Putamen (tissue), 1 donor: ENCODE results near the gene EYA3.

Source experiments
- DNase-seq: peaks from one replicate; pipeline ENCODE4 v3.0.0-alpha.2; 2016; ENCODE audit warnings: low spot score

EYA3 gene, protein sequence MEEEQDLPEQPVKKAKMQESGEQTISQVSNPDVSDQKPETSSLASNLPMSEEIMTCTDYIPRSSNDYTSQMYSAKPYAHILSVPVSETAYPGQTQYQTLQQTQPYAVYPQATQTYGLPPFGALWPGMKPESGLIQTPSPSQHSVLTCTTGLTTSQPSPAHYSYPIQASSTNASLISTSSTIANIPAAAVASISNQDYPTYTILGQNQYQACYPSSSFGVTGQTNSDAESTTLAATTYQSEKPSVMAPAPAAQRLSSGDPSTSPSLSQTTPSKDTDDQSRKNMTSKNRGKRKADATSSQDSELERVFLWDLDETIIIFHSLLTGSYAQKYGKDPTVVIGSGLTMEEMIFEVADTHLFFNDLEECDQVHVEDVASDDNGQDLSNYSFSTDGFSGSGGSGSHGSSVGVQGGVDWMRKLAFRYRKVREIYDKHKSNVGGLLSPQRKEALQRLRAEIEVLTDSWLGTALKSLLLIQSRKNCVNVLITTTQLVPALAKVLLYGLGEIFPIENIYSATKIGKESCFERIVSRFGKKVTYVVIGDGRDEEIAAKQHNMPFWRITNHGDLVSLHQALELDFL

DNA sequence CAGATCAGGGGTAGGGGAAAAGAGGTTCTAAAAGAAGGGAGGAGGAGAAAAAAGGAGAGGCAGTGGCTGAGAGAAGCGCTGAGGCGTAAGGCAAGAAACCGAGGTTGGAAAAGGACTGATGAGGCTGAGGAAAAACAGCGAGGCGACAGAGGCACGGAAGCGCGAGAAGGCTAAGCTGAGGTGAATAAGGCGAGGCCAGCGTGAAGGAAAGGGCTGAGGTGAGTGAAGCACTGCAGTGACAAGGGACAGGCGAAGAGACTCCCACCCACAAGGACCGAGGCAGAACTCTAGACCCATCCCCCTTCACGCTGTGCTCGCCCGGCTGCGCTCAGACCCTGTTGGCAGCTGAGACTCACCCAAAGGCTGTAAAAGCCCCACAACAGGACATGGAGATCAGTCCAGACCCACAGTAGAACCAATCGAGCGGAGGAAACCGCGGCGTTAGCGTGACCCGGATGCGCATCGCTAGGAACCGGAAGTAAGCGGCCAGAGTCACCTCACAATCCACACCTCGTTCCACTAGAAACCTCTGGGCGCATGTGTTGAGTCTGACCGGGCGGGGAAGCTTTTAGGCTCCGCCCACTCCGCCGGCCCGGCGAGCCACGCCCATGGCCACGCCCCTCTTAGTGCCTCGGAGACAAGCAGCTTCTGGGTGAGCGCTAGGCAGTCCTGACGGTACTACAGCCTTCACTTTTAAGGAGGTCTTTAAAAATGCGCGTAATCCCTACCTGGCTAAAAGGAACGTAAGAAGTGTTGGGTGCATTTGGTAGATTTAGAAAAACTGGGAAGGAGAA, at the start of gene EYA3:
Gene EYA3, minus strand, starts transcription at position 443 of the 794 bp plus-strand sequence. CDS start 30,584 bp downstream, outside the sequence.
- DNase-seq, result peak; percentile 97

DNA sequence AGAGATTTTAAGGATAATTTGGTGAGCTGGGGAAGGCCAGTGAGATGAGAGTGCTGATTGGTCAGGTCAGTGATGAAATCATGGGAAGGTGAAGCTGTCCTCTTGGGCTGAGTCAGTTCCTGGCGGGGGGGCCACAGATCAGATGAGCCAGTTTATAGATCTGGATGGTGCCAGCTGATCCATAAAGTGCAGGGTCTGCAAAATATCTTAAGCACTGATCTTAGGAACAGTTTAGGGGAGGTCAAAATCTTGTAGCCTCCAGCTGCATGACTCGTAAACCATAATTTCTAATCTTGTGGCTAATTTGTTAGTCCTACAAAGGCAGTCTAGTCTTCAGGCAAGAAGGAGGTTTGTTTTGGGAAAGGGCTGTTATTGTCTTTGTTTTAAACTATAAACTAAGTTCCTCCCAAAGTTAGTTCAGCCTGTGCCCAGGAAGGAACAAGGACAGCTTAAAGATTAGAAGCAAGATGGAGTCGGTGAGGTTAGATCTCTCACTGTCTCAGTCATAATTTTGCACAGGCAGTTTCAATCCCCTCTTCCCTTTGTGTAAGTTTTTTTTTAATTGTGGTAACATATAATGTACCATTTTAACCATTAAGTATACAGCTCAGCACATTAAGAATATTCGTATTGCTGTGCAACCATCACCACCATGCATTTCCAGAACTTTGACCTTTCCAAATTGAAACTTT, 48.7 kb upstream of the EYA3 start:
- DNase-seq, result no peak

DNA sequence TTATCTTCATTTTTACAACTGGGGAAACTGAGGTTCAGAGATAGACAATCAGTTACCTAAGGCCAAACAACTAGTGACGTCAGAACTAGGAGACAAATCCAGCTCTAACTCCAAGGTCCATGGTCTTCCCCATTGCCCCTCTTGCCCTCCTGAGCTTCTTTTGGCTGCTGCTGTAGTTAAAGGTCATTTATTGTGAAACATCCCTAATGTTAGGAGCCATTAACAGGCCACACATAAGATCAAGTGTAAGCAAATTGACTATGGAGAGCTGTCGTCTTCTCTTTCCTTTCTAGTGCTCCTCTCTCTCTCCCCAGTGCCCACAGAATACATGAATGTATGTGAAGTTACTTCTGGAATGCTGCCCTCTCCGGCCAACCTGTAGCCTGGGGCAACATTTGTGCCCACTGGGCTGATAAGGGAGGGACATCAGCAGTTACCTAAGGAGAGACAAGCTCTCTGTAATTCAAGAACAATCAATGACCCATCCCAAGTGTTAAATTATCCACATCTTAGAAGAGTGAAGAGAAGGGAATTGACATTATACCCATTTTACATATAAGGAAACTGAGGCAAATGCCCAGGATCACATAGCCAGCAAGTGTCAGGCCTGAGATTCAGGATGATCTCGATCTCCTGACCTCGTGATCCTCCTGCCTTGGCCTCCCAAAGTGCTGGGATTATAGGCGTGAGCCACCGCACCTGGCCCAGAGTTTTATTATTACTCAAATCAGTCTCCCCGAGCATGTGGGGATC, 47.9 kb upstream of the EYA3 start:
- no peak for DNase-seq

DNA sequence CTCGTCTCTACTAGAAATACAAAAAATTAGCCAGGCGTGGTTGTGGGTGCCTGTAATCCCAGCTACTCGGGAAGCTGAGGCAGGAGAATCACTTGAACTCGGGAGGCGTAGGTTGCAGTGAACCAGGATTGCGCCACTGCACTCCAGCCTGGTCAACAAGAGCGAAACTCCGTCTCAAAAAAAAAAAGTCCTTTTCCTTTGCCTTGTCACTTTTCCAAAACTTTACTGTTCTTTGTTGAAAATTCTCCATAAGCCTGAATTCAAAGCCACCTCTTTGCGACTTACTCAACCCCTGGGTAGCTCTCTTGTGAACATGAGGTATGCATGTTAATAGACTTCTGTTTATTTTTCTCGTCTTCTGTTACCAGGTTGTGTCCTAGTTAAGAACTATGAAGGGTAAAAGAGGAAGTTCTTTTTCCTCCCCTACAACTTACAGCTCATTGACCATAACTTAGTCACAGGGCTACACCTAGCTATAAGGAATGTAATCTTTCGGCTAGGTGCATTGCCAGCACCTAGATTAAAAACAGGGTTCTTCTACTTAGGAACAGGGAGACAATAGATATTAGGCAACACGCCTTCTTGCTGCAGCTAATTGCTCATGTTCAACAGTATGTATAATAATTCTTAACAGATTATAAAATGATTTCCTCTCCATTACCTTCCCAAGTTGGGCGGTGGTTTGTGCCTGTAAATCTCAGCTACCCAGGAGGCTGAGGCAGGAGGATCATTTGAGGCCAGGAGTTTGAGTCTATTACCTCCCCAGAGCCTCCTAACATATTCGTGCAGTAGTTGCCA, 47.2 kb upstream of the EYA3 start:
- DNase-seq, result no peak

DNA sequence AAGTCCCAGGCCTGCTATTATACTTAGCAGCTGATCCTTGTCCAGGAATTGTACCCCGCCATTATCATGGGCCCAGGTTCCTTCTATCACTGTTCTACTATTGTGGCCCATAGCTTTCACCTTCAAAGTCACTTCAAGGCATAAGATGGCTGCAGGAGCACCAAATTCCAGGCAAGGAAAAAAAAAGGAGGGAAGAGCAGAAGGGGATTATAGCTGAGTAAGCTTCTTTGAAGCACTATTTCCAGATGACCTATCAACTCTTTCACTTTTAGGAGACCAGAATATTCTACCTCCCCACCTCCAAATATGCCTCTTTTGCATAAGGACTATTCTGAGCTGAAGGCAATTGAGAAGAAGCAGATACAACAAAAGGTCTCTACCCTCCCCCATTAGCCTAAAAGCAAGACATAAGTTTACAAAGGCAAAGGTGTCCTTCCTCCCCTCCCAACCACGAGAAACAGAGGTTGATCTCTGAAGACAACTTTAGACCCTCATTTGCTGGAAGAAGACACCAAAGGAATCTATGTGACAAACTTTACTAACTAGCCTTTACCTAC, 46.3 kb upstream of the EYA3 start:
- DNase-seq, result no peak

DNA sequence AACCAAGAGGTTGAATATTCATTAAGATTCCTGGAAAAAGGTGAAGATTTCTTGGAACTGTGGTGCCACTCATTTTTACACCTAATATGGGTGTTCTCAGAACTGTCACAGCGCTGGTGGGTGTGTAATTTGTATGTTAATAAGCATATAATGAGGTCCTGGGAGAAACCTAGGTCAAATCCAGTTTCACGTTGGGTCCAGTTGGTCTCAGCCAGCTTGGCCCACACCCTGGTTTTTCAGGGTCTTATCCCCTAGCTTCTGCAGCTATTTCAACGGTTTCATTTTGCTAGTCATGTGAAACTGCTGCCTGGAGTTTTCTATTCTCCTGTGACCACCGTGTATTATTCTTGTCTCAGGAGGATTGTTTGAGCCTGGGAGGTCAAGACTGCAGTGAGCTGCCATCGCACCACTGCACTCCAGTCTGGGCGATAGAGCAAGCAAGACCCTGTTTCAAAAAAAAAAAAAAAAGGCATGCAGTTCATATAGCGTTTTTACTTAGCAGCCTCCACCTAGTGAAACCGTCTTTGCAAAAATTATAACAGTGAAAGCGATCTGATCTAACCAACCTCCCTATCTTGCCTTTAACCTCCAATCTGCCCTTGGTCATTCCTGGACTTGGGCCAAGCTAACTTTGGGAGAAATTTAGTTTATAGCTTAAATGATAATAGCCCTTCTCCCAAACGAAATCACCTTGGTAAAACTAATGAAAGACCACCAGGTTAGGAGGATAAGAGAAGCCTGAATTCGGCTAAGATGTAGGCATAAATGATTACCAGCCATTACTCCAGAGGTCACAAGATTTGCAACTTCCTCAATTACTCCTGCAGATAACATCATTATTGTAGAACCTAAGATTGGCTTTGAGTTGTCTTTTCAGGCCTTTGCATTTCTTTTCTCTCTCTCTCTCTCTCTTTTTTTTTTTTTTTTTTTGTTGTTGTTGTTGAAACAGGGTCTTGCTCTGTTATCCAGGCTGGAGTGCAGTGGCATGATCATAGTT, 44.1 kb upstream of the EYA3 start:
- DNase-seq, result no peak

DNA sequence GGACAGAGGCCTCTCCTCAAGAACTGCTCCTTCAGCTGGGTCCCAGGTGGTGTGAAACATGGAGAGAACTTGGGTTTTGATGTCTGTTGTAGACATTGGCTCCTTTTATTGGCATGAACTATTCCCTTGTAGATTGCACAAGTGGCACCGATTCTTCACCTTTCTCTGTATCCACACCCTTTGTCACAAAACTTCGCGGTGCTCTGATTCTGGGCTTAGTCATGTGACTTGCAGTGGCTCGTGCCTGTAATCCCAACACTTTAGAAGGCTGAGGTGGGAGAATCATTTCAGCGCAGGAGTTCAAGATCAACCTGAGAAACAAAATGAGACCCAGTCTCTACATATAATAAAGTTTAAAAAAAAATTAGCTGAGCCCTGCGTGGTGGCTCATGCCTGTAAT, 42.5 kb upstream of the EYA3 start:
- DNase-seq, result no peak

DNA sequence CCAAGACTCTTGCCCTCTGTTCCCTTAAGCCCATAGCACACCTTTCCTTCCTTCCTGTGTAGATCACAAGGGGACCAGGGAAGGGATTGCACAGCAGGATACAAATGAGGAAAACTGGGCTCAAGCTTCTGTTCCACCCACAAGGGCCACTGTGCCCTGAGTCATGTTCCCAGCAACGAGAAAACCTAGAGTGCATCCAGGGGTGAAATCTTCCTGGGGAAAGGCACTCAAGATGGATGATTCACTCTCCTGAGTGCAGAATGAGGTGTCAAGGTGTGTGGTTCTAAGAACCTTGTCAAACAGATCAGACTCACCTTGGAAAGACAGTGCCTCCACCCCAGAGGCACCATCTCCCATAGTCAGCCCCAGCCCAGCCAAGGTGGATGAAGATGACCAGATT, 40.7 kb upstream of the EYA3 start:
- no peak for DNase-seq

DNA sequence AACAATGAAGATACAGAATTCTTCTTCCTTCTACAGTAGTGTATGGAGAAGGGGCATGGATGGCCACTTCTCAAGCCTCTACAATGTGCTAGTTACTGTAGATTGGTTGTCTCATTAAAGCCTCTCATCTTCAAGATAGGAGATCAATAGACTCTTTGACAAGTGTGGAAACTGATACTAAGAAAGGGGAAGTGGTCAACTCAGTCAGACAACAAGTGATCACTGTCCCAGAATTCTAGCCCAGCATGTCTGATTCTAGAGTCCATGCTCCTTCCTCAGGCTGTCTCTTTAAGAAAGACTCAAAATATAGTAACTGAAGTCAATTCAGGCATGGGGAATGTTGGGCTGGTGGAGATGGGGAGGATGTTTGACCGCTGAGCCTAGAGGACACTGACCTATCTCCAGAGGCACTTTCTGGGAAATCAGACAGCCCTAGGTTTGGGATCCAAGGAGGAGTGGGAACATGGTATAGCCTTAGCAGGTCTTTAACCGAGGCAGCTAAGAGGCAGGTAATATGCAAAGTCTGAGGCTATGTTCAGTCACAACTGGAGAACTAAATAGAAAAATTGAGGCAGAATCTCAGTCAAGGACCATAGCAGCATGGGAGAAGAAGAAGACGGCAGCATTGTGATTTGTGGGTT, 39.3 kb upstream of the EYA3 start:
- peak; percentile 39 for DNase-seq

DNA sequence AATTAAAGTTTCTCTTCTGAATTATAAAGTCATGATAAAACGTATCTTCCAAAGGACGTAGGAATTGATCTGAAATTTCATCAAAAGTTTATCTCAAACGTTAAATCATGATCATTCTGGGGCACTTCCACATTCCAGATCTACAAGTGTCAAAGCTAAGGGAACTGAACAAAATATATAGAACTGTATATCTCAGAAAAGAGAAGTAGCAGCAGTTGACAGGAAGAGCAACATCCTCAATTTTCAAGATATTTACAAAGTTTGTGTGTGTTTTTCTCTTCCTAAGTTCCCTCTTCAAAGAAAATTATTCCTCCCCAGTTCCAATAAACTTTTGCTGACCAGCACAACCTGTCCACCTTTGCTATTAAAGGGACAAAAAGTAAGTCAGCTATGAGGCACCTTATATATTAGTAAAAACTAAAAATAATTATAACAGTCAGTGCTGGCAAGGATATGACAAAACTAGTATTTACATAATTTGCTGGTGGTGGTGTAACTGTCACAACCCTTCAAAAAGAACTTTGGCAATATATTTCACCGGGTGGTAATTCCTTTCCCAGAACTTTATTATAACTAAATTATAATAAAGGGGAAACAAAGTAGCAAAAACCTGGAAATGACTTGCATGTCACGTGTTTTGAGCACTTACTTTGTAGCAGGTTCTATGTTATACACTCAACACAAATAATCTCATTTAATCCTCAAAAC, 38.5 kb upstream of the EYA3 start:
- no peak for DNase-seq

DNA sequence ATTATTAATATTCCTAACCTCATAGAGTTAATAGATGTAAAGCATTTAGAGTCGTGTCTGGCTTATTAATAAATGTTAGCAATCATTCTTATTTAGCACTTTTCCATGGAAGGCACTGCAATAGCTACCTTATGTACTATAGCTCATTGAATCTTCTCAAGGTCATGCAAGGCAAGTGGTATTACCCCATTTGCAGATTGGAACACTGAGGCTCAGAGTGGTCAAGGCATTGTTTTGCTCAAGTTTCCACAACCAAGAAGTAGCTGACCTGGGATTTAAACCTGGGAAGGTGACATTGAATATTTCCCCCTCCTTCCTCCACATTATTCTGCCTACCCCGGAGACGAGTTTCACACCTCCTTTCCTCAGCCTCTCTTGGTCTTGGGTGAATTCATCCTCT, 37.8 kb upstream of the EYA3 start:
- DNase-seq, result no peak

DNA sequence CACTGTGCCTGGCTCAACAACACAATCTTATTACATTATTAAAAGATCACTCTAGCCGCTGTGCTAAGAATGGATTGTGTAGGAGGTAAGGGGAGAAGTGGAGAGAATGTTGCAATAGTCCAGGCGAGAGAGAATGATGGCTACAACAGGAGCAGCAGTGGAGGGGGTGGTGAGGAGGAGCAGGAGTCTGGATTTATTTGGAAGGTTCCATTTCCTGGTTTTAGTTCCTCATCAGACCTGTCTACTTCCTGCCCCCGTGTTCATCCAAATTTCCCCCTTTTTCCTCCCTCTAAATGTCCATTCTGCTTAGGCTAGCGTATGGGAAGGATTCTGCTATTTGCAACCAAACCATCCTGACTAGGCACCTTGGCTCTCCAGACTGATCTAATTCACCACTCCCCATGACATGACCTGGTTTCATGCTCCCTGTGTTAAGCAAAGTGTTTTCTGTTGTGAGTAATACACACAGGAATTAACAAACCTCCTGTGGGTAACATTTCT, 35.1 kb upstream of the EYA3 start:
- DNase-seq, result no peak

DNA sequence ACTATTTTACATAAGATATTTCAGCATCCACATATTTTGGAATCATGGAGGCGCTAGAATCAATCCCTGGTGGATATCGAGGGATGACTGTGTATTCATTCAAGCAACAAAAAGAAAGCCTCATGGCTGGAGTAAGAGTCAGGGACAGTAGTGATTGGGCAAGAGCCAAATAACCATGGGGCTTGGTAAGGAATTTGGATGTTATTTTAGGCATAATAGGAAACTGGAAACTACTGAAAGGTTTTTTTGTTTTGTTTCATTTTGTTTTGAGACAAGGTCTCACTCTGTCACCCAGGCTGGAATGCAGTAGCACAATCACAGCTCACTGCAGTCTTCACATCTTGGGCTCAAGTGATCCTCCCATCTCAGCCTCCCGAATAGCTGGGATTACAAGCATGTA, 33.8 kb upstream of the EYA3 start:
- no peak for DNase-seq

DNA sequence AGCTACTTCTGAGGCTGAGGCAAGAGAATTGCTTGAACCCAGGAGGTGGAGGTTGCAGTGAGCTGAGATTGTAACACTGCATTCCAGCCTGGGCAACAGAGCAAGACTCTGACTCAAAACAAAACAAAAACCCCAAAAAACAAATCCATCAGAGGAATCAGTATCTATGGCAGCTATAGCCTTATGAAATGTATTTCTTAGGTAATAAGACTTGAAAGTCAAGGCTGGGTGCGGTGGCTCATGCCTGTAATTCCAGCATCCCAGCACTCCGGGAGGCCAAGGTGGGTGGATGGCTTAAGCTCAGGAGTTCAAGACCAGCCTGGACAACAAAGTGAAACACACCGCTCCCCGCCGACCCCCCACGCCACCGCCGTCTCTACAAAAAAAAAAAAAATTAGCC, 31.1 kb upstream of the EYA3 start:
- DNase-seq, result no peak

DNA sequence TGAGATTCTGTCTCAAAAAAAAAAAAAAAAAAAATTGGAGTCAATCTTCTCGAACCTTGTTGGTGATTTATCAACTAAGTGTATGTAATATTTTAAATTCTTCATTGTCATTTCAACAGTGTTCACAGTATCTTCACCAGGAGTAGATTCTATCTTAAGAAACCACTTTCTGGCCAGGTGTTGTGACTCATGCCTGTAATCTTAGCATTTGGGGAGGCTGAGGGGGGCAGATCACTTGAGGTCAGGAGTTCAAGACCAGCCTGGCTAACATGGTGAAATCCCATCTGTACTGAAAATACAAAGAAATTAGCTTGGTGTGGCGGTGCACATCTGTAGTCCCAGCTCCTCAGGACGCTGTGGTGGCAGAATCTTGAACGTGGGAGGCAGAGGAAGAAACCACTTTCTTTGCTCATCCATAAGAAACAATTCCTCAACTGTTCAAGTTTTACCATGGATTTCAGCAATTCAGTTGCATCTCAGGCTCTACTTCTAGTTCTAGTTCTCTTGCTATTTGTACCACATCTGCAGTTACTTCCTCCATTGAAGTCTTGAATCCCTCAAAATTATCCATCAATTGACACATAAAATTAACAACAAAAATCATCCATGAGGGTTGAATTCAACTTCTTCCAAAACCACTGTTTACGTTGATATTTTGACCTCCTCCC, 30.4 kb upstream of the EYA3 start:
- DNase-seq, result no peak

DNA sequence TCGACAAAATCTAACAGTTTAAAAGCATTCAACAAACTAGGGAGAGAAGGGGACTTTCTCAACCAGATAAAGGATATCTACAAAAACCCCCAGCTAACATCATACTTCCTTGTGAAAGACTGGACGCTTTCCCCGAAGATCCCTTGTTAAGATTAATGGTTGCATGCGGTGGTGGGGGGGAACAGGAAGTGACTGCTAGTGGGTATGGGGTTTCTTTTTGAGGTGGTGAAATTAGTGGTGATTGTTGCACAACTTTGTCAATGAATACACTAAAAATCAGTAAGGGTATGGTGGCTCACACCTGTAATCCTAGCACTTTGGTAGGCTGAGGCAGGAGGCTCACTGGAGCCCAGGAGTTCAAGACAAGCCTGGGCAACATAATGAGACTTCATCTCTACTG, 26.9 kb upstream of the EYA3 start:
- DNase-seq, result no peak

DNA sequence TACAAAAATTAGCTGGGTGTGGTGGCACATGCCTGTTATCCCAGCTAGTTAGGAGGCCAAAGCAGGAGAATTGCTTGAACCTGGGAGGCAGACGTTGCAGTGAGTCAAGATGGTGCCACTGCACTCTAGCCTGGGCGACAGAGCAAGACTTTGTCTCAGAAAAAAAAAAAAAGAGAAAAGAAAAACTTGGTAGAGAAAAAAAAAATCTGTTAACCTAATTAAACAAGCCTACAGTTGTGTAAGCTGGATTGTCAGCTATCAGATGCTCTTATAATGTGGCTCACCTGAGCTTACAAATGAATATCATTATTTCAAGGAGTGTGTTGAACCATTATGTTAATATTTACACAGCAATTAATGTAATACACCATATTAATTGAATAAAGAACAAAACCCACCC, 26.4 kb upstream of the EYA3 start:
- no peak for DNase-seq

DNA sequence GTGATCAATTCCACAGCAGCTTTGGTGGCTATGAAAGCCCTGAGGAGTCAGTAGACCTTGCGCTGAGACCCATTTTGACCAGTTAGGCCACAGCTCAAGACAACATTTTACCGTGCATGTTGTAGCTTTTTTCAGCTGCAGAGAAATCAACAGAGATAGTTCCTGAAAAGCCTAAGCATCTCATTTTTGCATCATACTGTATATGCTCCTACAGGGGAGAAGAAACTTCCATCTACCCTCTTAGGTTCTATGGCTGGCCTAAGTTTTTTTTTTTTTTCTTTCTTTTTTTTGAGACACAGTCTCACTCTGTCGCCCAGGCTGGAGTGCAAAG, 24.8 kb upstream of the EYA3 start:
- DNase-seq, result no peak
